Left lobe of liver (tissue), 2 donors: Measurements from ENCODE around the gene PIGO. TPM values are rescaled to one million over a fixed set of nuclear protein-coding genes. Genes with fewer than 3 reads are reported as not detected.

Experiments used
- ATAC-seq: fragments of 200-7000 bp; cut with Tn5 transposase; one replicate; pipeline ENCODE4 v1.9.1; 2020; ENCODE audit warnings: mild to moderate bottlenecking, moderate library complexity
- DNase-seq: peaks from one replicate; pipeline ENCODE4 v3.0.0-alpha.2; 2020; ENCODE audit warnings: low spot score
- total RNA-seq: library from RNA; stranded (reverse); gene quantifications from one replicate; pipeline ENCODE4 v1.2.1, GENCODE V29; 2021
- donor health status: DM: no; HTN: no; CAD: no; lungs with moderate emphysema.
- donor health status: DM: no; HTN: yes; CAD: no.

PIGO gene
- total RNA-seq, 1 donor from 2014 or later = 17.6 TPM

DNA sequence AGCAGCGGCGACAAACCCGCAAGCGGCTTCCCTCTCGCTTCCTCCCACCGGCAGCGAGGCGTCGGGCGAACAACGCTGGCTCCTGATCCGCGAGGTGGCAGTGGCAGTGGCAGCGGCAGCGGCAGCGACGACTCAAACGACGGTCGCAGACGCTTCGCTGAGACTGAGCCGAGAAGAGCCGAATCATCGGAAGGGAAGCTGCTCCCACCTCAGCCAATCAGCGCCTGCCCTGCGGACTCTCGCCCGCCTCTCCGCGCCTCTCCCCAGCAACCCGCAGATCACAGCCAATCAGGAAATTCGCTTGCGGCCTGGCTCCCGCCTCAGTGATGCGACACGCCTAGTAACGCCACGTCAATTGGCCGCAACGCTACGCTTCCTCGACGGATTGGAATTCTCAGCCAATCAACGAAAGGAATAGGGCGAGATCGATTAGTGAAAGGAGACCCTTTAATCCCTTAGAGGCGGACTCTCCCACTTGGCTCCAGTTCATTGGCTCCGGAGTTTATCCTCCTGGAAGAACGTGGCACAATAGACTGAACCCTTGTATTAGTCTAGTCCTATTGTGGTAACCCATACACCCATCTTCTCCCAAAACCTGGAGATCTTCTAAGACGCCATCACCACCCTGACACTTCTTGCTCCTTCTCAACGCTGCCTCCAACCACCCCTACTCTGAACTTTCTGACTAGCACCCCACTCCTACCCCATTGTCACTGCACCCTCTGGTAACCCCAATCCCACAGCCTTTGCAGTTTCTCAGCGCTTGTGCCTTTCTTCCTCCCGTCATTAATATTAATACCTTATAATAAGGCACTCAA is 23.7 kb downstream of the PIGO start, which contains the start of gene VCP:
VCP (minus strand) TSS at position 165 of the 818 bp plus-strand sequence. CDS start 272 bp downstream, outside the sequence.
- ATAC-seq = peak; percentile 89
- peak; percentile 99 for DNase-seq

- ATAC-seq = peak; percentile 80
Observed at GRCh38 chr9:35071814-35072460, 24.5 kb downstream of the PIGO start.

DNA sequence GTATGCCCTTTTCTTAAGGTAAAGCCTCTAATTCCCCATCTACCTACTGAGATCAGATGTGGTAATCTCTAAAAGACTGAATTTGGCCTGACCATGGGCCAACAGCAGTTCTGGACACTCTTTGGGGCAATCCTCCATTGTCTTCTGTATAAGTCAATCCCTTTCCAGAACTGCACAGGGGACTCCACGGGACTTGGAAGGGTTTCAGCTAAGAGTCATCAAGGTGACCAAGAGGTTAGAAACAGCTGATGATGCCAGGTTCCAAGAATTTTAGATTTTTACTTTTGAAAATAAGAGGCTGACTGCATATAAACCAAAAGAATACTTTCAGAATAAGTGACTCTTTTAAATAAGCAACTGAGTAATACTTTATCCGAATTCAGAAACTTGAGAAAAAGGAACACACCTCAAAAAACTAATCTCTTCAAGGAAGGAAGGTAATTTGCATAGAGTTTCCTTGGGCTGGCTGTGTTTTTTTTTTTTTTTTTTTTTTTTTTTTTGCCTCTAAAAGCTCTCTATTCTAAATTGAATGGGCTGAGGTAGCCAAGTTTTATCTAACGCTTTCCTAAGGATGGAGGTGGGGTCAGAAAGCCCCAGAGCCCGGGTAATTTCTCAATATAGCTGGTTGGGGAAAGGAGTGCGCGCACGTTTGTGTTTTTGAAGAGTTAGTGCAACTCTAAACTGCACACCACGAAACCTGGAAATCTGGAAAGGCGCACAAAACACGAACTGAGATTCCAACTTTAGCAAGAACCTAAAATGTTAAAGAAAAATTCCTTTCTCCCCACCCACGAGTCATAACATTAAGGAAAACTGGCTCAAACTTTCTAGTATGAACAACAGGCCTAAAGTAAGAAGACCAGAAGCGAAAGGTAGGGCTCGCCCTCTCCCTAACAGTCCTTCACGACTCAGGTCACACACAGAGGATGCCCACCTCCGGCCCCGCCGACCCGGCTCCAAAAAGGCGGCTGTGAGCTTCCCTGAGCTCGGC is 25.3 kb downstream of the PIGO start:
- ATAC-seq (no peak), DNase-seq (no peak)

More at GRCh38 chr9:35071814-35072460, 24.5 kb downstream of the PIGO start:
- DNase-seq = peak; percentile 85

DNA sequence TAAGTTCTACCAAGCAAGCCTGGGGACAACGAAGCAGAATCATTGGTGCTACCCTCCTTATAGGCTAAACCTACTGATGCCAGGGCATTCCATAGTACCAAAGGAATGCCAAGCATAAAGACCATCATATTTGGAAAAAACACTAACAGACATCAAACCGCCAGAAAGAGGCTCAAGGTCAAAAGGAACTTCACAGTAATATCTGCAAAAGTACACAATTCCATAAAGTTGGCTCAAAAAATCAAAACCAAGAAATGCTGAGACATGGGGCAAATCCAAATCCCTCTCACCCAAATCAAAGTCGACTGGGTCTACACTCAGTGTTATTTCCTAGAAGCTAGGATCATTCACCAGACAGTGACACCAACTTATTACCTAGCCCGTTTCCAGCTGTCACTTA is 27.4 kb downstream of the PIGO start:
- DNase-seq = no peak
- no peak for ATAC-seq

- no peak for DNase-seq
- ATAC-seq = no peak
Observed at GRCh38 chr9:35067056-35067455, 29.3 kb downstream of the PIGO start.

- ATAC-seq (no peak), DNase-seq (no peak)
Observed at GRCh38 chr9:35060548-35061207, 35.7 kb downstream of the PIGO start.

- ATAC-seq = no peak
- no peak for DNase-seq
Observed at GRCh38 chr9:35059438-35059837, 37.0 kb downstream of the PIGO start.

DNA sequence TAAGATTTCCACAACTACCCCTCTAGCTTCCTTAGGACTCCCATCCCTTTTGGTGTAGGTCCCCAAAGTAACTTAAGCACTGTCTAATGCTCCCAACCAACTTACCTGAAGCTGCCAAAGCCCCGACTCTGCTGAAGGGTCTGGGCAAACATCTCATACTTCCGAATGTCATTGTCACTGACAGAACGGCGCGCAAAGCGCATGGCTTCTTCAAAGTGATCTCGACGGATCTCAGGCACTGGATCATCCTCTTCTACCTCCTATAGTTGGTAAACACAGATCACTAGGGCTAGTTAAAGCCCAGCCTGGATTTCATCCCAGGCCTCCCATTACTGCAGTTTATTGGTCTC is 39.1 kb downstream of the PIGO start:
- ATAC-seq = no peak
- no peak for DNase-seq

DNA sequence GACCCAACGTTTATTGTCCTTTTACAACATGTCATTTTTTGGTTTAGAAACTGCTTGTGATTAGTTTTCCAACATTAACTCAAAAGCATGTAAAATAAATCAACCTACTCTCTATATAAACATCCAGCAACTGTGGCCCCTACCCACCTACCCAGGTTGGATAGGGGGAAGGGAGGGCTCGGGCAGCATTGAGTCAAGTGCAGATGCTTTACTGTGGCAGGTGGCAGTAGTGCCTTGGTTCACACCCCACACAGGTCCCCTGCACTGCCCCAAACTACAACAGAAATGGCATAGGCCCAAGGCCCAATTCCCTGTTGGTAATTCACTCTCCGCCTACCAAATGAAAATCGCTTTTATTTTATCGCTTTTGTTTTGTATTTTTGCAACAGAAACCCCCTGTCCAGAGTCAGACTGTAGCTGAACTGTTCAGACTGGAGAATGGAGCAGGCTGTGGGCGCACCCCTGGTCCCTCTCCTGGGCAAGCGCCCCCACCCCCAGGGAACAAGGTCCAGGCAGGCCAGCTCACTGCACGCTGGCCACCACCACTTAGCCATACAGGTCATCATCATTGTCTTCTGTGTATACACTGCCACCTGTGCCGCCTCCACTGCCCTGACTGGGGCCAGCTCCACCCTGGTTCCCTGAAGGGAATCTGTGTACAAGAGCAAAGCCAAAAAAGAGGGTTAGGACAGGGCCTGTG is 39.7 kb downstream of the PIGO start:
- ATAC-seq (peak; percentile 35), DNase-seq (no peak)

DNA sequence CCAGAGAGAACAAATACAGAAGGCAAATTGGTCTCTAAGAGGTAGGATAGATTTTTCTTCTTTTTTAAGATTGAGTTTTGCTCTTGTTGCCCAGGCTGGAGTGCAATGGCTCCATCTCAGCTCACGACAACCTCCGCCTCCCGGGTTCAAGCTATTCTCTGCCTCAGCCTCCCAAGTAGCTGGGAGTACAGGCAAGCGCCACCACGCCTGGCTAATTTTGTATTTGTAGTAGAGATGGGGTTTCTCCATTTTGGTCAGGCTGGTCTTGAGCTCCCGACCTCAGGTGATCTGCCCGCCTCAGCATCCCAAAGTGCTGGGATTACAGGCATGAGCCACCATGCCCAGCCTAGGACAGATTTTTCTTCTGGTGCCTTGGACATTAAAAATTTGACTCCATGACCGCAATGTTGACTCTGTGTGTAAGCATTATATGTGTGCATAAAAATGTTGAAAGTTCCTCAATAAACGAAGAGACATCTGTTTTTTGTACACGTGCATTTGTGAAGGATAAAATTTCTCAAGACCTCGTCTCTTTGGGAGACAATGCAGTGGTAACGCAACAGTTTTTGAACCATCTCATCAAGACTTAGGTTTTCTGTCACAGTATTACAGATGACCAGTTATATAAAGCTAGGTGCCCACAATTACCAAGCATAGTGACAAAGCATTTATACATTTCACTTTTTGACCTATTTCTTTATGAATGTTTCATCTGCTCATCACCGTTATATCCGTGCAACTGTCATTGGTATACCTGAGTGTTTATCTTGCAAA is 41.3 kb downstream of the PIGO start:
- ATAC-seq (no peak), DNase-seq (no peak)

DNA sequence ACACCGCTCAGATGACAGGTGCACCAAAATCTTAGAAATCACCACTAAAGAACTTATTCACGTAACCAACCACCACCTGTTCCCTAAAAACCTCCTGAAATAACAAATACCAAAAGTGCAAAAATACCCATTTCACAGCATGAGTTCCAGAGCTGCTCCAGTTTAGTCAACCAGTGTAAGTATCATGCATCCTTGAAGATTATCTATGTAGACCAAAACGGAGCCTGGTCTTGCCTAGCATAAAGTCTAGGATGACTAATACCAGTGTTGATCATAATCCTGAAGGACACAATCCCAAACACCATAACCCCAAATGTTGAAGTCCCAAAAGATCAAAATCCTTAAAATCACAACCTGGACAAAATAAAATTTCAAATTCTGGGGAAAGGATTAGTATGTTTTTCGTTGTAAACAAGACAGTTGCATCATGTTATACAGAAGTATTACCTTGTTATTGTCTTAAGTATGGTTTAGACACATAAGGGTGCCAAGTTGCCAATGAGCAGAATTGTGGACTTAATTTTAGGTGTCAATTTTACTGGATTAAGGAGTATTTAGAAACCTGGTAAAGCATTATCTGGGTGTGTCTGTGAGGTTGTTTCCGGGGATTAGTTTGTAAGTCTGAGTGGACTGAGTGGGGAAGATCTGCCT is 42.1 kb downstream of the PIGO start:
- no peak for ATAC-seq
- no peak for DNase-seq

DNA sequence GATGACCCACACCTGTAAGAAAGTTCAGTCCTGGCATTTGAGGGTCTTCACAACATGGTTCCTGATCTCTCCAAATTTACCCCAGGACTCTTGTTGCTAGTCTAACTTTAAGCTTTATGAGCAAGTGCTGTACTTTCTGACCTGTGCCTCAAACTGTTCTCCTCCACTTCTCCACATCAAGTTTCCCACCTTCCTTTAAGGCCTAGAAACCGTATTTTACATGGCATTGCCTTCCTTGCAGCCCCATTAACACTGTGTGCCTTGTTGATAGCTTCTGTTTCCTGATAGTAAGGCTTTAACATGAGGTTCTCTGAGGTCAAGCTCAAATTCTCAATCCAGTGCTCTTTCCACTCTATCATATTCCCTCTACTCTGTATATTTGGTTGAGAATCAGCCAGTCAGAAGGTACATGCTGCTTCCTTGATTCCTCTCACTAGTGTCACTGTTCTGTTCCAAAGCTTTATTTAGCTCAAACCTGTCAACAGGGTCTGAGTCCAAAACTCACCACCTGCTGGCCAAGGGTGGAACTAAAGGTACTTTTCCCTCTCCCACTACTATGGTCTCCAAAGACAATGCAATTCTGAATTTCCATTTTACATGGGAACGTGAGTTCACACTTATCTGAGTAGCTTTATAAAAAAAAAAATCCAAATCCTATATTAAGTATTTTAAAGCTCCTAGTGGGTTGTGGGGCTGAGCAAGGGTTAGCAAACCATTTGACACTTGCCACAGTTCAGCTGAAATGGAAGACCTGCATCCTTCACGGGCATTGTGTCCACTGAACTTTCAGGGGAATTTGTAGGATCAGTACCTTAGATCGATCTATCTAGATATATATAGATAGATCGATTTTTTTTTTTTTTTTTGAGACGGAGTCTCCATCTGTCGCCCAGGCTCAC is 45.1 kb downstream of the PIGO start:
- ATAC-seq = peak; percentile 88
- DNase-seq = no peak

GRCh38 chr9:35048511-35048910 is 47.9 kb downstream of the PIGO start:
- ATAC-seq (no peak), DNase-seq (no peak)

DNA sequence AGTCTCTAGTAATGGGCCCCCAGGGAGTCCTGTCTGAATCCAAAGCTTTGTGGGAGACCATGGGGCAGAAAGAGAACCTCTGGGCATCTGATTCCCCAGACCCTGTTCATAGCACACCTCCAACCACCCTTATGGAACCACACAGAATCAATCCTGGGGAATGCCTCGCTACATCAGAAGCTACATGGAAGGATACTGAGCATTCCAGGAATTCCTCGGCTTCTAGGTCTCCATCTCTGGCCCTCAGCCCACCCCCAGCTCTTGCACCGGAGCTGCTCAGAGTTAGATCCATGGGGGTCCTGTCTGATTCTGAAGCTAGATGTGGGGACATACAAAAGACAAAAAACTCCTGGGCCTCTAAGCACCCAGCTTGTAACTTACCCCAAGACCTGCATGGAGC is 52.3 kb downstream of the PIGO start:
- DNase-seq (no peak), ATAC-seq (no peak)

DNA sequence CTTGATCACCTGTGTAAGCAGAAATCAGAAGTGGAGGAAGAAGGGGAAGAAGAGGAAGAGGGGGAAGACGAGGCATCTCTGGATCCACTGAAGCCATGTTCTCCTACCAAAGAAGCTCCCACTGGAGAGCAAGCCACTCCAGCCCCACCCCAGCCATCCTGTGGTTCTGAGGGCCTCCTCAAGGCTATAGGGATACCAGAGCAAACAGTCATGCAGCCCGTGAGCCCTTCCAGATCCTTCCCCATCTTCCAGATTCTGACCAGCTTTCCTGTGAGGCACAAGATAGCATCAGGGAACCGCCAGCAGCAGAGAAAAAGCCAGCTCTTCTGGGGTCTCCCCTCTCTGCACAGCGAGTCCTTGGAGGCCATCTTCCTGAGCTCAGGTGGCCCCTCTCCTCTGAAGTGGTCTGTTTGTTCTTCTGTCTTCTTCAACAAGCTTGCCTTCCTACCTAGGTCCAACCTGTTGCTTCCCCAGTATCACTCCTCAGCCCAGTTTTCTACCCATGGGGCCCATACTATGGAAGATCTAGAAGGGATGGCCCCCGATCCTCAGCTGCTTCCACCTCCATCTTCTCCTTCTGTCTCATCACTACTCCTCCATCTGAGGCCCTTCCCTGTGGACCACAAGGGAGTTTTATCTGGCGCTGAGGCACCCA is 53.4 kb downstream of the PIGO start:
- peak; percentile 6 for ATAC-seq
- DNase-seq = no peak

GRCh38 chr9:35042081-35042604 is 54.2 kb downstream of the PIGO start:
- DNase-seq (no peak), ATAC-seq (peak; percentile 82)
